ENCODE data around the gene TBC1D5.
"Not testable (repeated sequence)": the region's sequence is repeated elsewhere in the genome, so short reads cannot be mapped to it uniquely, and the experiment has no call there.

The TBC1D5 gene

GRCh38 chr3:17631609-17632008, 110.8 kb downstream of the TBC1D5 start:
- no peak for DNase-seq (ENCODE audit: low read depth)
- H3K4me3 ChIP-seq (ENCODE audit: low read length) = no peak overlapping the region
- TF ChIP-seq CTCF (conservative IDR thresholded peaks at IDR 0.05; ENCODE audit: low read length) = no peak

- no peak for DNase-seq (ENCODE audit: low read depth)
- no peak for TF ChIP-seq CTCF (conservative IDR thresholded peaks at IDR 0.05; ENCODE audit: low read length)
- no peak overlapping the region for H3K4me3 ChIP-seq (ENCODE audit: low read length)
These were observed 113.0 kb downstream of the TBC1D5 start for GRCh38 chr3:17629400-17629799.

DNA sequence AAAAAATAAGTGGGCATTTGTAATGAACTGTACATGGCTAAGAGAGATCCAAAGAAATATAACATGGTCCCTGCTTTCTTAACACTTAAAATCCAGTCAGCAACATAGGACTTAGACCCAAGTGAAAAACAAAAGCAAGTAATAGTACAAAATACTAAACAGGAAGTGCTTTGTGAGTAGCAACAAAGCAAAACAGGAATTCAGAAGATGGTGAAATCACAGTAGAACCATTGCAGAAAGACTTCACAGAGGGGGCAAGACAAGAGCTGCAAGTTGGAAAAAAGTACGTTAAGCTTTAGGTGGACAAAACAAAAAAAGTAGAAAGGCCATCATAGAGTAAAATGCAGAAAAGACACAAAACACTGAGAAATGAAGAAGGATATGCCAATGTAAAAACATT, 116.0 kb downstream of the TBC1D5 start:
- DNase-seq (ENCODE audit: low read depth) = no peak
- TF ChIP-seq CTCF (conservative IDR thresholded peaks at IDR 0.05; ENCODE audit: low read length) = no peak
- no peak overlapping the region for H3K4me3 ChIP-seq (ENCODE audit: low read length)

DNA sequence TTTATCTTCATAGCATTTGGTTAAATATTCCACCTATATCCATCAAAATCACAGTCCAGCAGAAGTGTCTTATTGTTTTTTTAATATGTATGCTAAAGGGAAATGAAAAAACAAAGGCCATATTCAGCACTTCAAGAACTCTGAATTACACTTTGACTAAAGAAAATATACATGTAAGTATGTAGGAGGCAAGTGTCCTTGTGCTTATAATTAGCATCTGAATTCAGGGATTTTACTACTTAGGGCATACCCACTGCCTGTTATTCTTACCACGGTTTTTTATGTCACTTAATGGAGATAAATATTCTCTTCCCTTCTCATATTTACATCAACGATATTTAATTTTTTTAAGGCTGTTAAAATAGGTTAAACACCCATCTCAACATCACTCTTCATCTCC, 117.3 kb downstream of the TBC1D5 start:
- no peak for DNase-seq (ENCODE audit: low read depth)
- no peak overlapping the region for H3K4me3 ChIP-seq (ENCODE audit: low read length)
- no peak for TF ChIP-seq CTCF (conservative IDR thresholded peaks at IDR 0.05; ENCODE audit: low read length)

DNA sequence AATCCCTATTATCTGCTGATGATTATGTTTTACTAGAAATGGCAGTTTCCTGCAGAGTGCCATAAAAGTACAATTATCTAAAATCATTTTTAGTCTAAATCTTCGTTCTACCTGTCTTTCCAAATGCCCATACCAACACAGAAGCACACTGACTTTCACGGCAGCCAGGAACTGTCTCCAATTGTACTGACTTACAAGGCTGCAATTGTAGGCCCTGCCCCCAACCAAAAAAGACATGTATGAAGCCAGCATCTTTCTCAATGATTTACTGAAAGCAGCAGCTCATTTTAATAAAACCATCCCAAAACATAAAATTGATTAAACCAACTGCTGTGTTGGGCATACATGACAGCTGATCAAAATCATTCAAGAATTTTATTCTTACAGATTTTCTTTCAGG, 119.0 kb downstream of the TBC1D5 start:
- no peak overlapping the region for H3K4me3 ChIP-seq (ENCODE audit: low read length)
- DNase-seq (ENCODE audit: low read depth) = no peak
- TF ChIP-seq CTCF (conservative IDR thresholded peaks at IDR 0.05; ENCODE audit: low read length) = no peak

DNA sequence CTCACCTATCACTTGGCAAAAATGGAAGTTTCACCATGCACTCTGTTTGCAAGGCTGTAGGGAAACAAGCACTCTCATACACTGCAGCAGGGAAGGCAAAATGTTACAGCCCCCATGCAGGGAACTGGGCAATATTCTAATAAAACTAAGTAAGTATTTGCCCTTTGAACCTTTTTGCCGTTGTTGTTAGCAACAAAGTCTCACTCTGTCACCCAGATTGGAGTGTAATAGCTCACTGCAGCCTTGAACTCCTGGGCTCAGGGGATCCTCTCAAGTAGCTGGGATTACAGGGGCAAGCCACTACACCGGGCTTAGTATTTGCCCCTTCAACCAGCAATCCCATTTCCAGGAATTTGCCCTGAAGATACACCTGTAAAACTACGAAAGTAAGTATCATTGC, 122.5 kb downstream of the TBC1D5 start:
- no peak overlapping the region for H3K4me3 ChIP-seq (ENCODE audit: low read length)
- no peak for TF ChIP-seq CTCF (conservative IDR thresholded peaks at IDR 0.05; ENCODE audit: low read length)
- no peak for DNase-seq (ENCODE audit: low read depth)

- not testable (repeated sequence) for H3K4me3 ChIP-seq (ENCODE audit: low read length)
These were observed 129.4 kb downstream of the TBC1D5 start for GRCh38 chr3:17613017-17613416.

GRCh38 chr3:17607905-17608304, 134.5 kb downstream of the TBC1D5 start:
- no peak for TF ChIP-seq CTCF (conservative IDR thresholded peaks at IDR 0.05; ENCODE audit: low read length)
- no peak for DNase-seq (ENCODE audit: low read depth)
- H3K4me3 ChIP-seq (ENCODE audit: low read length) = no peak overlapping the region

More at GRCh38 chr3:17613017-17613416, 129.4 kb downstream of the TBC1D5 start:
- not testable (repeated sequence) for DNase-seq (ENCODE audit: low read depth)

Data from AG10803 (cell line).